Suprapubic skin (tissue), 4 donors: Measurements from ENCODE around the gene TOP1.

Experiments used
- EP300 ChIP-seq: sonication (generic); formaldehyde crosslinking; IDR thresholded peaks from one replicate; pipeline ENCODE4 v1.6.1; 2017; ENCODE audit warnings: antibody characterized with exemption
- POLR2A ChIP-seq, 2 donors: fragments of 450-650 bp; IDR thresholded peaks; one replicate each; pipeline ENCODE4 v1.6.1; 2017; ENCODE audit warnings: antibody characterized with exemption in 2 of 2, mild to moderate bottlenecking in 2 of 2, moderate library complexity in 2 of 2
- POLR2AphosphoS5 ChIP-seq, 3 donors: sonication (generic); formaldehyde crosslinking; IDR thresholded peaks; one replicate each; pipeline ENCODE4 v1.6.1; 2017; ENCODE audit warnings: antibody characterized with exemption in 3 of 3
- TF ChIP-seq, protein P1 (sequence below), 2 donors: fragments of 200-600 bp in 1 of 2; fragments of 450-650 bp in 1 of 2; sonication (generic) in 1 of 2; IDR thresholded peaks; one replicate each; pipeline ENCODE4 v1.5.1; 2016 to 2019; ENCODE audit warnings: antibody characterized with exemption in 2 of 2, mild to moderate bottlenecking in 1 of 2, moderate library complexity in 1 of 2

DNA sequence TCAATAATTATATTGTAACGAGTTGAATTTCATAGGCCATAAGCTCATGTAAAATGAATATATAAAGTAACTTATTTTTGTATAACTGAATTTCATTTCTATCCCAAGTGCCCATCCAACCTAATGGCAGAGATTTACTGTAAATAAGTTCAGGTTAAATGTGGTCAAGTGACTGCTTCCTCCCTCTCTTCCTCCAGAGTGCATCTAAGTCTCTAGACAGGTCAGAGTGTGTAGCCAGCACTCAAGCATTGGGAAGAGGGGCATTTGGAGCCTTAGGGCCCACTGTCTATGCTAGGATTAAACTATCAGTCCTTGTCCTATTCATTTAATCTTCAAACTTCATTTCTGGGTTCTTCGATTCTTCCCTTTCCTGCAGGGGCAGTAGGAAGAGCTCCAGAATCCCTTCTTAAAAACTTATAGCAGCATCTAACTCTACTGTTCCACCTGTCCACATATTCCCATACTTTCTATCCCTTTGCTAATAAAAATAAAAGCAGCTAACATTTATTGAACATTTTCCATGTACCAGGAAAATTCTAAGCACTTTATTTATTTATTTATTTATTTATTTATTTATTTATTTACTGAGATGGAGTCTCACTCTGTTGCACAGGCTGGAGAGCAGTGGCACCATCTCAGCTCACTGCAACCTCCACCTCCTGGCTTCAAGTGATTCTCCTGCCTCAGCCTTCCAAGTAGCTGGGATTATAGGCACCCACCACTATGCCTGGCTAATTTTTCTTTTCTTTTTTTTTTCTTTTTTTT, 36.1 kb upstream of the TOP1 start:
- no peak for TF ChIP-seq POLR2A (IDR thresholded peaks at IDR 0.05)
- TF ChIP-seq, protein P1, sequence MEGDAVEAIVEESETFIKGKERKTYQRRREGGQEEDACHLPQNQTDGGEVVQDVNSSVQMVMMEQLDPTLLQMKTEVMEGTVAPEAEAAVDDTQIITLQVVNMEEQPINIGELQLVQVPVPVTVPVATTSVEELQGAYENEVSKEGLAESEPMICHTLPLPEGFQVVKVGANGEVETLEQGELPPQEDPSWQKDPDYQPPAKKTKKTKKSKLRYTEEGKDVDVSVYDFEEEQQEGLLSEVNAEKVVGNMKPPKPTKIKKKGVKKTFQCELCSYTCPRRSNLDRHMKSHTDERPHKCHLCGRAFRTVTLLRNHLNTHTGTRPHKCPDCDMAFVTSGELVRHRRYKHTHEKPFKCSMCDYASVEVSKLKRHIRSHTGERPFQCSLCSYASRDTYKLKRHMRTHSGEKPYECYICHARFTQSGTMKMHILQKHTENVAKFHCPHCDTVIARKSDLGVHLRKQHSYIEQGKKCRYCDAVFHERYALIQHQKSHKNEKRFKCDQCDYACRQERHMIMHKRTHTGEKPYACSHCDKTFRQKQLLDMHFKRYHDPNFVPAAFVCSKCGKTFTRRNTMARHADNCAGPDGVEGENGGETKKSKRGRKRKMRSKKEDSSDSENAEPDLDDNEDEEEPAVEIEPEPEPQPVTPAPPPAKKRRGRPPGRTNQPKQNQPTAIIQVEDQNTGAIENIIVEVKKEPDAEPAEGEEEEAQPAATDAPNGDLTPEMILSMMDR (IDR thresholded peaks at IDR 0.05), result no peak
- TF ChIP-seq EP300, result no peak
- TF ChIP-seq POLR2AphosphoS5 (IDR thresholded peaks at IDR 0.05), result no peak
